Sigmoid colon (tissue), 7 donors: ENCODE data around the gene CAMSAP3. TPM values are rescaled to one million over a fixed set of nuclear protein-coding genes. Genes with fewer than 3 reads are reported as not detected.

Source experiments
- DNase-seq: peaks from one replicate; pipeline ENCODE4 v3.0.0-alpha.2; 2019
- H3K27ac ChIP-seq, 4 donors: fragments of 200-600 bp; sonication (generic); one replicate each; pipeline ENCODE4 v1.5.1; 2016 to 2019; ENCODE audit warnings: mild to moderate bottlenecking in 1 of 4
- H3K27me3 ChIP-seq, 3 donors: fragments of 200-600 bp; sonication (generic); one replicate each; pipeline ENCODE4 v1.5.1; 2019; ENCODE audit warnings: mild to moderate bottlenecking in 1 of 3
- H3K36me3 ChIP-seq, 4 donors: fragments of 200-600 bp; sonication (generic); one replicate each; pipeline ENCODE4 v1.5.1; 2016 to 2019
- H3K4me1 ChIP-seq, 4 donors: fragments of 200-600 bp; sonication (generic); one replicate each; pipeline ENCODE4 v1.5.1; 2017 to 2019
- H3K4me3 ChIP-seq, 4 donors: fragments of 200-600 bp; sonication (generic); one replicate each; pipeline ENCODE4 v1.5.1; 2017 to 2019; ENCODE audit warnings: mild to moderate bottlenecking in 2 of 4, moderate library complexity in 1 of 4
- H3K9me3 ChIP-seq, 4 donors: fragments of 200-600 bp in 3 of 4; sonication (generic) in 3 of 4; one replicate each; pipeline versions ENCODE4 v1.5.1 to v1.6.1; 2013 to 2019
- EP300 ChIP-seq, 4 donors: sonication (generic); formaldehyde crosslinking; IDR thresholded peaks; one replicate each; pipeline ENCODE4 v1.6.1; 2017; ENCODE audit warnings: antibody characterized with exemption in 4 of 4
- POLR2A ChIP-seq, 2 donors: fragments of 450-650 bp; IDR thresholded peaks; one replicate each; pipeline ENCODE4 v1.6.1; 2016; ENCODE audit warnings: antibody characterized with exemption in 2 of 2, mild to moderate bottlenecking in 2 of 2, moderate library complexity in 2 of 2
- POLR2AphosphoS5 ChIP-seq, 4 donors: sonication (generic); formaldehyde crosslinking; IDR thresholded peaks; one replicate each; pipeline ENCODE4 v1.6.1; 2017; ENCODE audit warnings: antibody characterized with exemption in 4 of 4
- WGBS, 2 donors: extraction: QIAGEN DNeasy Blood & Tissue Kit; methylation state at CpG; one replicate each; pipeline ENCODE4 v1.1.7; 2013; 5-methylcytosine and 5-hydroxymethylcytosine counted together
- intact Hi-C: fragments of 100-400 bp; cut with DNase I; formaldehyde crosslinking; loops from one replicate; pipeline ENCODE4 v1.15.1; 2023
- polyA plus RNA-seq, 3 donors: library from polyadenylated mRNA; stranded (reverse); fragments of 200-250 nt; gene quantifications; one replicate each; pipeline ENCODE4 v1.2.3, GENCODE V29; 2013
- total RNA-seq, 4 donors: library from RNA; depleted of rRNA; stranded (reverse); fragments of >200 nt; gene quantifications; one replicate each; pipeline ENCODE4 v1.1.0, GENCODE V29; 2016
- TF ChIP-seq, protein P1 (sequence below), 4 experiments: fragments of 450-650 bp in 3 of 4; fragments of 200-600 bp in 1 of 4; IDR thresholded peaks; one replicate each; pipeline ENCODE4 v1.5.1; 2016 to 2019; ENCODE audit warnings: antibody characterized with exemption in 4 of 4, mild to moderate bottlenecking in 3 of 4, moderate library complexity in 2 of 4
- donor health status: healthy with polysubstance abuse.
- donor health status: Bipolar disorder and iron deficiency.
- donor health status: healthy.

The CAMSAP3 gene
- total and polyA plus RNA-seq, 7 donors, result under 0.01 to 37.2 (median 7.9) TPM; not detected in 1

GRCh38 chr19:7610491-7611240 is 15.0 kb downstream of the CAMSAP3 start:
- Histone ChIP-seq H3K36me3 (no peaks in the 10 kb centered on the region), H3K4me3 (no peak overlapping the region), H3K27me3 (peaks cover 0 to 4% (median 3%) of the 10 kb centered on the region in 3 donors), H3K27ac (no peak overlapping the region), H3K9me3 (no peaks in the 10 kb centered on the region), H3K4me1 (no peaks in the 10 kb centered on the region)
- intact Hi-C loops, result no loop called here
- 86 to 92% methylated on average over 31 of the region's 31 CpGs for WGBS, 2 donors
- no peak for TF ChIP-seq POLR2A (IDR thresholded peaks at IDR 0.05)
- no peak for TF ChIP-seq EP300 (IDR thresholded peaks at IDR 0.05)
- TF ChIP-seq POLR2AphosphoS5 (IDR thresholded peaks at IDR 0.05), result no peak
- TF ChIP-seq, protein P1, sequence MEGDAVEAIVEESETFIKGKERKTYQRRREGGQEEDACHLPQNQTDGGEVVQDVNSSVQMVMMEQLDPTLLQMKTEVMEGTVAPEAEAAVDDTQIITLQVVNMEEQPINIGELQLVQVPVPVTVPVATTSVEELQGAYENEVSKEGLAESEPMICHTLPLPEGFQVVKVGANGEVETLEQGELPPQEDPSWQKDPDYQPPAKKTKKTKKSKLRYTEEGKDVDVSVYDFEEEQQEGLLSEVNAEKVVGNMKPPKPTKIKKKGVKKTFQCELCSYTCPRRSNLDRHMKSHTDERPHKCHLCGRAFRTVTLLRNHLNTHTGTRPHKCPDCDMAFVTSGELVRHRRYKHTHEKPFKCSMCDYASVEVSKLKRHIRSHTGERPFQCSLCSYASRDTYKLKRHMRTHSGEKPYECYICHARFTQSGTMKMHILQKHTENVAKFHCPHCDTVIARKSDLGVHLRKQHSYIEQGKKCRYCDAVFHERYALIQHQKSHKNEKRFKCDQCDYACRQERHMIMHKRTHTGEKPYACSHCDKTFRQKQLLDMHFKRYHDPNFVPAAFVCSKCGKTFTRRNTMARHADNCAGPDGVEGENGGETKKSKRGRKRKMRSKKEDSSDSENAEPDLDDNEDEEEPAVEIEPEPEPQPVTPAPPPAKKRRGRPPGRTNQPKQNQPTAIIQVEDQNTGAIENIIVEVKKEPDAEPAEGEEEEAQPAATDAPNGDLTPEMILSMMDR (IDR thresholded peaks at IDR 0.05), result no peak
- no peak for DNase-seq

- Histone ChIP-seq H3K36me3 (no peaks in the 10 kb centered on the region), H3K27me3 (no peaks in the 10 kb centered on the region), H3K4me3 (no peak overlapping the region), H3K4me1 (no peaks in the 10 kb centered on the region), H3K9me3 (no peaks in the 10 kb centered on the region), H3K27ac (no peak overlapping the region)
- WGBS, 2 donors, result 89 to 91% methylated on average over 41 of the region's 41 CpGs
- DNase-seq, result no peak
- intact Hi-C loops, result no loop called here
- TF ChIP-seq POLR2A (IDR thresholded peaks at IDR 0.05) (no peak), EP300 (IDR thresholded peaks at IDR 0.05) (no peak), POLR2AphosphoS5 (IDR thresholded peaks at IDR 0.05) (no peak)
- TF ChIP-seq, protein P1 (IDR thresholded peaks at IDR 0.05), result no peak
Observed at GRCh38 chr19:7611541-7612279, 16.0 kb downstream of the CAMSAP3 start.

- H3K4me1 ChIP-seq, result no peaks in the 10 kb centered on the region
- no peak for DNase-seq
- no peaks in the 10 kb centered on the region for H3K9me3 ChIP-seq
- no peak overlapping the region for H3K4me3 ChIP-seq
- intact Hi-C loops, result no loop called here
- H3K27ac ChIP-seq, result no peak overlapping the region
- no peaks in the 10 kb centered on the region for H3K27me3 ChIP-seq
- 93% methylated on average over 81 of the region's 81 CpGs for WGBS, 2 donors
- TF ChIP-seq EP300 (IDR thresholded peaks at IDR 0.05) (no peak), POLR2AphosphoS5 (IDR thresholded peaks at IDR 0.05) (no peak), POLR2A (IDR thresholded peaks at IDR 0.05) (no peak)
- TF ChIP-seq, protein P1 (IDR thresholded peaks at IDR 0.05), result no peak
- H3K36me3 ChIP-seq, result no peaks in the 10 kb centered on the region
Observed at GRCh38 chr19:7612282-7613274, 16.9 kb downstream of the CAMSAP3 start.

GRCh38 chr19:7614859-7615741 is 19.4 kb downstream of the CAMSAP3 start:
- Histone ChIP-seq H3K9me3 (no peaks in the 10 kb centered on the region), H3K36me3 (peaks cover 4 to 24% (median 8%) of the 10 kb centered on the region in 4 donors), H3K27me3 (no peaks in the 10 kb centered on the region), H3K27ac (no peak overlapping the region), H3K4me1 (peaks cover 0 to 12% (median 2%) of the 10 kb centered on the region in 4 donors), H3K4me3 (no peak overlapping the region)
- WGBS, 2 donors, result 91 to 93% methylated on average over 59 of the region's 59 CpGs
- intact Hi-C loops, result no loop called here
- no peak for DNase-seq
- TF ChIP-seq POLR2A (IDR thresholded peaks at IDR 0.05) (no peak), POLR2AphosphoS5 (IDR thresholded peaks at IDR 0.05) (no peak), EP300 (IDR thresholded peaks at IDR 0.05) (no peak)
- TF ChIP-seq, protein P1 (IDR thresholded peaks at IDR 0.05), result no peak
